Measurements from ENCODE around the gene SLC22A9. TPM values are rescaled to one million over a fixed set of nuclear protein-coding genes. Genes with fewer than 3 reads are reported as not detected.

The SLC22A9 gene
- total RNA-seq, 4 donors from 2014 or later, result not detected

DNA sequence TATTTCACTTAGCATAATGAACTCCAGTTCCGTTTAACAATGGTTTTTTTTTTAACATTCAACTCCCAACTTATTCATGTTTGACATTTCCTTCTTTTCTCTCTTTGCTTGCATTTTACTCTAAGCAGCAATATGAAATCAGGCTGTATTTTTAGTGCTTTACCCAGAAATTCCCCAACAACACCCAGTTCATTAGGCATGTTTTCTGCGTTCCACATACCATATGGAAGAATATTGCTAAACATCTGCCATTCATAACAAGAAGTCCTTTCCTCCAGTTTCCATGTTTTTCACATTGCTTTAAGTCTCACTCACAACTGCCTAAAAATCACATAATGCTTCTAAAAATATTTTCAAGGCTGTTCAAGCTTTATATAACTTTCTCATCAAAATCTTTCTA is 75.5 kb downstream of the SLC22A9 start:
- no peak for DNase-seq
- Histone ChIP-seq H3K36me3 (no peaks in the 10 kb centered on the region), H3K27me3 (no peaks in the 10 kb centered on the region), H3K4me1 (no peaks in the 10 kb centered on the region), H3K27ac (no peak overlapping the region), H3K4me3 (no peak overlapping the region), H3K9me3 (no peaks in the 10 kb centered on the region)
- intact Hi-C loops (cut with DNase I; ENCODE audit: low total_unique reads), result no loop called here
- TF ChIP-seq POLR2A (IDR thresholded peaks at IDR 0.05), result no peak
- TF ChIP-seq, protein P1, sequence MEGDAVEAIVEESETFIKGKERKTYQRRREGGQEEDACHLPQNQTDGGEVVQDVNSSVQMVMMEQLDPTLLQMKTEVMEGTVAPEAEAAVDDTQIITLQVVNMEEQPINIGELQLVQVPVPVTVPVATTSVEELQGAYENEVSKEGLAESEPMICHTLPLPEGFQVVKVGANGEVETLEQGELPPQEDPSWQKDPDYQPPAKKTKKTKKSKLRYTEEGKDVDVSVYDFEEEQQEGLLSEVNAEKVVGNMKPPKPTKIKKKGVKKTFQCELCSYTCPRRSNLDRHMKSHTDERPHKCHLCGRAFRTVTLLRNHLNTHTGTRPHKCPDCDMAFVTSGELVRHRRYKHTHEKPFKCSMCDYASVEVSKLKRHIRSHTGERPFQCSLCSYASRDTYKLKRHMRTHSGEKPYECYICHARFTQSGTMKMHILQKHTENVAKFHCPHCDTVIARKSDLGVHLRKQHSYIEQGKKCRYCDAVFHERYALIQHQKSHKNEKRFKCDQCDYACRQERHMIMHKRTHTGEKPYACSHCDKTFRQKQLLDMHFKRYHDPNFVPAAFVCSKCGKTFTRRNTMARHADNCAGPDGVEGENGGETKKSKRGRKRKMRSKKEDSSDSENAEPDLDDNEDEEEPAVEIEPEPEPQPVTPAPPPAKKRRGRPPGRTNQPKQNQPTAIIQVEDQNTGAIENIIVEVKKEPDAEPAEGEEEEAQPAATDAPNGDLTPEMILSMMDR (IDR thresholded peaks at IDR 0.05), result no peak

DNA sequence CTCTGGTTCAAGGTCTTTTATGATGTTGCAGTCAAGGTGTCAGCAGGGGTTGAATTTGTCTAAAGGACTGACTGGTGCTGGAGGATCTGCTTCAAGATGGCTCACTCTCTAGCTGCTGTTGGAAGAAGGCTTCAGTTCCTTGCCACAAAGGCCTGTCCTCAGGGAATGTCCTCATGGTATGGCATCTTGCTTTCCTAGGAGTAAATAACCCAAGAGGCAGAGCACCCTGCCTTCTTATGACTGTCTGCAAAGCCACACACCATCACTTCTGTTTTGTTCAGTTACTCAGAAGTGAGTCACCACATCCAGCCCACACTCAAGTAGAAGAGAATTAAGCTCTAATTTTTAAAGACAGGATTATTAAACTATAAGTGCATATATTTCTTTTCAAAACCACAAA is 76.1 kb downstream of the SLC22A9 start:
- no peak for DNase-seq
- H3K4me1 ChIP-seq, result no peaks in the 10 kb centered on the region
- H3K27ac ChIP-seq, result no peak overlapping the region
- H3K9me3 ChIP-seq, result no peaks in the 10 kb centered on the region
- H3K27me3 ChIP-seq, result no peaks in the 10 kb centered on the region
- no peak overlapping the region for H3K4me3 ChIP-seq
- TF ChIP-seq, protein P1 (IDR thresholded peaks at IDR 0.05), result no peak
- no peak for TF ChIP-seq POLR2A (IDR thresholded peaks at IDR 0.05)
- intact Hi-C loops (cut with DNase I; ENCODE audit: low total_unique reads), result no loop called here
- H3K36me3 ChIP-seq, result no peaks in the 10 kb centered on the region

DNA sequence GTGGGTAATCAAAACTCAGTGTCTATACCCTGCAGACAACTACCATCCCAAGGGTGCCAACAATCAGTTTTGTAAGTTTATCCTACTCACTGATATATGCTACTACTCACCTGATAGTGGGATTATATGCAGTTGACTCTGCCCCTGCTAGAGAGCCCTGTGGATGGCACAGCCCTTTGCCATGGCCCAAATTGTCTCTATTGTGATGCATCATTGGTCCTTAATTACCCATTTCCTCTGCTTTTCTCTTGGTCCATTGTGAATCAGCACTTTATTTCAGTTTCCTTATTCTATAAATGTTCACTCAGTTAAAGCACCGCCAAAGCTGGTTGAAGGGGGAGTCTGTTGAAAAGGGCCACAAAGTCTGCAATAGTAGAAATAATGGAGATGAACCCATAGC is 79.1 kb downstream of the SLC22A9 start:
- H3K4me3 ChIP-seq, result no peak overlapping the region
- no peaks in the 10 kb centered on the region for H3K36me3 ChIP-seq
- H3K4me1 ChIP-seq, result no peaks in the 10 kb centered on the region
- no peak for TF ChIP-seq POLR2A (IDR thresholded peaks at IDR 0.05)
- TF ChIP-seq, protein P1 (IDR thresholded peaks at IDR 0.05), result no peak
- no peak overlapping the region for H3K27ac ChIP-seq
- no peak for DNase-seq
- no peaks in the 10 kb centered on the region for H3K27me3 ChIP-seq
- intact Hi-C loops (cut with DNase I; ENCODE audit: low total_unique reads), result no loop called here
- no peaks in the 10 kb centered on the region for H3K9me3 ChIP-seq

DNA sequence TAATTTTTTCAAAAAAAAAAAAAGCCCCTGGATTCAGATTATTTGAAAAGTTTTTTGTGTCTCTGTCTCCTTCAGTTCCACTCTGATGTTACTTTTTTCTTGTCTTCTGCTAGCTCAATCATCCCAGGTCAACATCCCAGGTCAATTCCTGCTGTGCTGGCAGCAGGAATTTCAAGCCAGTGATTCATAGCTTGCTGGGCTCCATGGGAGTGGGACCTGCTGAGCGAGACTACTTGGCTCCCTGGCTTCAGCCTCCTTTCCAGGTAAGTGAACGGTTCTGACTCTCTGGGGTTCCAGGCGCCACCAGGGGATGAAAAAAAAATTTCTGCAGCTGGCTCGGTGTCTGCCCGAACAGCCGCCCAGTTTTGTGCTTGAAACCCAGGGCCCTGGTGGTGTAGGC is 90.0 kb downstream of the SLC22A9 start:
- no peaks in the 10 kb centered on the region for H3K4me1 ChIP-seq
- intact Hi-C loops (cut with DNase I; ENCODE audit: low total_unique reads), result no loop called here
- no peaks in the 10 kb centered on the region for H3K27me3 ChIP-seq
- TF ChIP-seq, protein P1 (IDR thresholded peaks at IDR 0.05), result no peak
- TF ChIP-seq POLR2A (IDR thresholded peaks at IDR 0.05), result no peak
- no peak overlapping the region for H3K27ac ChIP-seq
- H3K4me3 ChIP-seq, result no peak overlapping the region
- no peaks in the 10 kb centered on the region for H3K9me3 ChIP-seq
- no peaks in the 10 kb centered on the region for H3K36me3 ChIP-seq
- no peak for DNase-seq

Other genes with a start within 250 kb of the SLC22A9 start
- not detected for gene SLC22A24, start 225.6 kb upstream of the SLC22A9 start, total RNA-seq
- not detected for gene SLC22A25, start 126.2 kb upstream of the SLC22A9 start, total RNA-seq
- 1 to 10 TPM in 2 of 4 donors, under 1 TPM in 1, not detected in 1; 0.29 to 4.2 (median 3.7) TPM for gene PLAAT5, start 121.4 kb downstream of the SLC22A9 start, total RNA-seq
- not detected for gene LGALS12, start 136.3 kb downstream of the SLC22A9 start, total RNA-seq
- 10 to 100 TPM in 3 of 4 donors, 1 to 10 TPM in 1; 3.6 to 30.3 (median 22.9) TPM for gene PLAAT4, start 167.0 kb downstream of the SLC22A9 start, total RNA-seq
- gene PLAAT2, start 193.6 kb downstream of the SLC22A9 start, total RNA-seq, result not detected
- gene PLAAT3, start 244.6 kb downstream of the SLC22A9 start, total RNA-seq, result 10 to 100 TPM; 10.0 to 32.3 (median 14.0) TPM

Measured in uterus (tissue), 4 donors.